GM18870 (cell line): ENCODE measurements around the gene USP4.
A peak's percentile ranks its signal among the peaks of the same experiment; 100 is the strongest.
"Not testable (repeated sequence)": the region's sequence is repeated elsewhere in the genome, so short reads cannot be mapped to it uniquely, and the experiment has no call there.

Source experiments
- ATAC-seq: cut with Tn5 transposase; IDR thresholded peaks from one replicate; pipeline ENCODE4 v1.9.1; 2021; ENCODE audit warnings: moderate library complexity; ENCODE audit not compliant: unreplicated experiment

Gene USP4

DNA sequence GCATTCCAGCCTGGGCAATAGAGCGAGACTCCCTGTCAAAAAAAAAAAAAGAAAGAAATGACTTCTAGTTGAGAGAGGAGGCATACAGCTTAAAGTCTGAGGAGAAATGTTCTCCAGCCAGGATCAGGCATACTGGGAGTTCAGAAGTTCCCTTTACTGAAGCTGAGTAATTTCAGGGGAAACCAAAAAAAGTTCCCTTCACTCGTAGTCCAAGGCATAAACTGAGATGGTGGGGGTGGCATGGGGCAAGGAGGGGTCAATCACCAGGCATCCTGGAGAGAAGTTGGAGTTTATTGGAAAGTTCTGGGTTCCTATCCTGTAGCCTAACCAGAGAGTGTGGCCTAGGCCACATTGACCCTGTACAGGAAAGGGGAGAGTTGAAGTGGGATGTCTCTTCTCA lies 12.4 kb upstream of the USP4 start:
- ATAC-seq, result no peak

DNA sequence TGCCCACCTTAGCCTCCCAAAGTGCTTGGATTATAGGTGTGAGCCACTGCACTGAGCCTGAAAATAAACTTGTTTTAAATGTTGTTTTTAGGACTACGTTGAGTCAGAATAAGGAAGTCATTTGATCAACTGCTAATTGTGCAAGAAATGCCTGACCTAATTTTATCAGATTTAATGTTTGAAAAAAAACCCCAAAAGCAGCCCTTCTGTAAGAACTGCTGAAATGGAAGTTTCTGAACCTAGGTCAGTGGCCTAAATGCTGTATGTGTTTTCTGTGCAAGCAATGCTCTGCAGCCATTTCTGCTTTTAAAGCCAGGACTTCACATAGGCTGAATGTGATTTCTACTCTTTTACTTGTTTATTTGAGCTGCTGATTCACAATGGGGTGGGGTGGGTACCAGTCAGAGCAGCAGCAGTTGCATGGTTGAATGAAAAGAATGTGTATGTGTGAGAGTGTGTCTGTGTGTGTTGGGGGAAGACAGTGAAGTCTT lies 11.7 kb upstream of the USP4 start:
- no peak for ATAC-seq

DNA sequence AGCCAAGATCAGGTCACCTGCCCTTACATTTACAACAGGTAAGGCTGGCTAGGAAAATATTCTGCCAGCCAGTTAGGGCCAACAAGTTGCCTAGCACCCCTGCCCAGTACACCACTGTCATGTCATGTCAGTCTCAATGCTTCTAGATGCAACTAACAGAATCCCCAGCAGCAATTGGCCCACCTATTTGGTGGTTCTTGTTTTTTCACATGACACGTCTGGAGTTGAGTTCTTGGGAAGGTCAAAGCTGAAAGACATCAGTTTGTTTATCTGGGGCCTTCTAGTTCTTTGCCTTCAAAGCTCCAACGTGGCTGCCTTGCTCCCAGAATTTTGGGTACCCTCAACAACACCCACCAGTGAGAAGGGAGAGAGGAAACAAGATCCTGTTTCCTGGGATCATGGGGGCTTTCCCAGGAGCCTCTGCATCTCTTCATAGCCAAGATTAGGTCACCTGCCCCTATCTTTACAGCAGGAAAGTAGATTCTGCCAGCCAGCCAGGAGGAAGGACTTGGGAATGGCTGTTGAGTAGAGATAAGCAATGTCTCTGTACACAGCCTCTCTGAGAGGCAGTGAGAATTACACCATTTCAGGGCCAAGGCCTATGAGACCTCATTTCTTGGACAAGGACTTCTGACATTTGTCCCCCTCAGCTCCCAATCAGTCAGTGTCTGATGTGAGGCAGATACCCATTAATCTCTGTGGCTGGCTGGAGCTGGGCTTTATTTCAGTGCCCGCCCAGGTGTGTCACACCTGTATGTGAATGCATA lies 9.7 kb upstream of the USP4 start:
- ATAC-seq, result no peak

DNA sequence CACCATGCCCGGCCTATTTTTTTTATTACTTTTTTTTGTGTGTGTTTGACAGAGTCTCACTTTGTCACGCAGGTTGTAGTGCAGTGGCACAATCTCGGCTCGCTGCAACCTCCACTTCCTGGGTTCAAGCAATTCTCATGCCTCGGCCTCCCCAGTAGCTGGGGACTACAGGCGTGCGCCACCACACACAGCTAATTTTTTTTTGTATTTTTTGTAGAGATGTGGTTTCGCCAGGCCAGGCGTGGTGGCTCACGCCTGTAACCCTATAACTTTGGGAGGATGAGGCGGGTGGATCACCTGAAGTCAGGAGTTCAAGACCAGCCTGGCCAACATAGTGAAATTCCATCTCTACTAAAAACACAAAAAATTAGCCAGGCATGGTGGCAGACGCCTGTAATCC lies 8.5 kb upstream of the USP4 start:
- ATAC-seq, result not testable (repeated sequence)

DNA sequence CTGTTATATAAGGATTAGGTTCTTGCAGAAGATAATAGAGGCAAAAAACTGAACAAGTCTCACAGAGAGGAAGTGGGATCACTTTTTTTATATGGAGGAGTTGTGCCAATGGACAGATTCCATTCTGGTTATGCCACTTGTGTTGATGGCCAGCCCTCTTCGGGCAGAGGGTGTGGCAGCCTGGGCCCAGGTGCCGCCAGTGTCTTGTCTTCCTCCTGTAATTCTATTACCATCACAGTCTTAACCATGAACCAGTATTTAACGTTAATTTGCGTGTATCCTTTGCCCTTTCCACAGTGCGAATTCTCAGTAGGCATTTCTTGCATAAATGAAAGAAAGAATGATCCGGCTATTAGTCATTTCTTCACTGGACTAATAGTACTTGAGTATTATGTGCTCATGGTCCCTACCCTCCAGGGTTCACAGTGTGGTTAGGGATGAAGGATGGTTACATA lies 7.0 kb upstream of the USP4 start:
- no peak for ATAC-seq

DNA sequence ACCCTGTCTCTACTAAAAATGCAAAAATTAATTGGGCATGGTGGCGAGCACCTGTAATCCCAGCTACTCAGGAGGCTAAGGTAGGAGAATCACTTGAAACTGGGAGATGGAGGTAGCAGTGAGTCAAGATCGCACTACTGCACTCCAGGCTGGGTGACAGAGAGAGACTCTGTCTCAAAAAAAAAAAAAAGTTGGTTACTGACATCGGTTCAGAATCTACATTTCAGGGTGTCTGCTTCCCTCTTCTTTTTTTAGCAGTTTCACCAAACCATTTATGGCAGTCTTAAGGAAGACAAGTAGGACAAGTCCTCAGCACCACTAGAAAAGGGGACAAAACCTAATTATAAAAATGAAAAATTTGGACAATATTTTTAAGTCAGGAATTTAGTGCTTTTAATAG lies 3.3 kb upstream of the USP4 start:
- no peak for ATAC-seq

DNA sequence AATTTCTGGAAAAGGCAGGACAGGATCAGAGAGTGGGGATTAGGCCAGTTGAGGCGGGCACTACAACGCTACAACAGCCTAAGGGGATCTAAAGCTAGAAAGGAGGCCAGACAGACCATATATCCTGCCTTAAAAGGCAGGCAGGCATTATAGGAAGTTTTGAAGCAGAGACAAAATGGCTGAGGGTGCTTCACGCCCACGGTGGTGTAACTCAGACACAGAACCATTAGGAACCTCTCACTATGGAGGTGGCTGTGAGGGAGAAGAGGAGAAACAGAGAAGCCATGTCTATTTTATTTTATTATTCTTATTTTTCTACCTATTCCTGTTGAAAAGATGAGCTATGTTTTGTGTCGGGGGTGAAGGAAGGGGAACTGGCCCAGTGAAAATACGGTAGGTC lies 2.1 kb upstream of the USP4 start:
- no peak for ATAC-seq

DNA sequence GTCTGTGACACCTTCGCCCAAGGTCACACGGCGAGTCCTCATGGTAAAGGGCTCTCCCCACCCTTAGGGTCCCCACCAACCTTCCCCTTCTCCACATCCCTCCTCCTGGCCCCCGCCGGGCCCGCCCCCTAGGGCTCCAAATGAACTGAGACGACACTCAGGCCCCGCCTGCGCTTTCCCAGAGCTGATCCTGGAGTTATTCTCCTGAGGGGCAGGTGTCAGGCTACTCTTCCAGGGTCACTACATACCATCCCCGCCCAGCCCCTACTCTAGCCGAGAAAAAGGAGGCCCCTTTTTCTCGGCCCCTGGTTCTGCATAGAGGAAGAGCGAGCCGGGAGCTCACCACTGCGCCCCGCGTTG lies 292 bp downstream of the USP4 start:
- peak; percentile 3 for ATAC-seq

DNA sequence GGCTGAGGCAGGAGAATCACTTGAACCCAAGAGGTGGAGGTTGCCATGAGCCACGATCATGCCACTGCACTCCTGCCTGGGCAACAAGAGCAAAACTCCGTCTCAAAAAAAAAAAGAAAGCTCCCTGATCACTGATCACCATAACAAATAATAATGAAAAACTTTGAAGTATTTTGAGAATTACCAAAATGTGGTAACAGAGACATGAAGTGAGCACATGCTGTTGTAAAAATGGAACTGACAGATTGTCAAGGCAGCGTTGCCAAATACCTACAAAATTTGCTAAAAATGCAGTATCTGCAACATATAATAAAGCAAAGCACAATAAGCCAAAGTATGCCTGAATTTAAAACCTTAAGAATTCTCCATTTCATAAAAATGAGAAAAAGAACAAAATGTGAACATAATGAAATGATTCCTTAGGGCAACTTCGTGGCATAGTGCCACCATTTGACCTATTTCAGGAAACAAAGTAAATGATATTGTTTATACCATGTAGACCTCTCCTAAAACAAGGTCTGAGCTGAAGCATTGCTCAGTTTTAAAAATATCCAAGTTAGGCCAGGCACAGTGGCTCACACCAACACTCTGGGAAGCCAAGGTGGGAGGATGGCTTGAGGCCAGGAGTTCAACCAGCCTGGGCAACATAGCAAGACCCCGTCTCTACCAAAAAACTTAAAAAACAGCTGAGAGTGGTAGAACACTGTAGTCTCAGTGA lies 5.8 kb downstream of the USP4 start:
- ATAC-seq, result no peak

DNA sequence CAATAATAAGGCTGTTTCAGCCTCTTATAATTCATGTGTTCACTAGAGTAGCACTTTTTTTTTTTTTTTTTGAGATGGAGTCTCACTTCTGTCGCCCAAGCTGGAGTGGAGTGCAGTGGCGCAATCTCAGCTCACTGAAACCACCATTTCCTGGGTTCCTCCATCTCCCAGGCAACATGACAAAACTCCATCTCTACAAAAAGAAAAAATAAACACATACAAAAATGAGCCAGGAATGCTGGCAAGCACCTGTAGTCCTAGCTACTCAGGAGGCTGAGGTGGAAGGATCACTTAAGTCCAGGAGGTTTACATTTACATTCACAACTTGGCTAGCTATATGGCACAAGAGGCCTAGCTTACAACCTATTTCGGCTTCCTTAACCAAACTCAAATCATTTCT lies 6.8 kb downstream of the USP4 start:
- ATAC-seq, result no peak

DNA sequence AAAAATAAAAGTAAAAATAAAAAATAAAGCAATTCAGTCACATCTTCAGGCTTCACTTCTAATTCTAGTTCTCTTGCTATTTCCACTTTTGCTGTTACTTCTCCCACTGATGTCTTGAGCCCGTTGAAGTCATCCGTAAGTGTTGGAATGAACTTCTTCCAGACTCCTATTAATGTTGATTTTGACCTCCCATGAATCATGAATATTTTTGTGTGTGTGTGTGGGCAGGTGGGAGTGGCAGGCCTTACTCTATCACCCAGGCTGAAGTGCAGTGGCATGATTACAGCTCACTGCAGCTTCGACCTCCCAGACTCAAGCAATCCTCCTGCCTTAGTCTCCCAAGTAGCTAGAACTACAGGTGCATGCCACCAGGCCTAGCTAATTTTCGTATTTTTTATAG lies 10.7 kb downstream of the USP4 start:
- no peak for ATAC-seq

DNA sequence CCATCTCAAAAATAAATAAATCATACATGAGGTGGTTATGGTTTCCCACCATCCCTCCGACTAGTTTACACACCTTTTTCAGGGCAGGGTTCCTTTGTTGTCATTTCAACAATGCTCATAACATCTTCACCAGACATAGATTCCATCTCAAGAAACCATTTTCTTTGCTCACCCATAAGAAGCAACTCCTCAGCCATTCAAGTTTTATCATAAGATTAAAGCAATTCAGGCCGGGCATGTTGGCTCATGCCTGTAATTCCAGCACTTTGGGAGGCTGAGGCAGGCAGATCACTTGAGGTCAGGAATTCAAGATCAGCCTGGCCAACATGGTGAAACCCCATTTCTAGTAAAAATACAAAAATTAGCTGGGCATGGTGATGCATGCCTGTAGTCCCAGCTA lies 11.5 kb downstream of the USP4 start:
- not testable (repeated sequence) for ATAC-seq

DNA sequence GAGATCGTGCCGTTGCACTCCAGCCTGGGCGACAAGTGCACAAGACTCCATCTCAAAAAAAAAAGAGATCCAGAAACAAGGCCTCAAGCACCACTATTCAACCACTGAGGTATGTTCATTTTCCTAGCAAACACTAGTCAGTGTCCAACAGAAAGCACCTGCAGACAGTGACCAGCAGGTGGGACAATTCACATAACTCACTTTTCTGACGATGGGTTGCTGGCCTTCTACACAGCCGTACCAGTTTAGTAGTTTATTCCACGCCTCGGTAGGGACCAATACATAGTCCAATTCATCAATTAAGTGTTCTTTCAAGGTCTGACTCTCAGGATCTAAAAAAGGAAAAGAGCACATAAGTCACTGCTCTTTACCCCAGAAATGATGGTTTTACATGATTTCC lies 12.4 kb downstream of the USP4 start:
- ATAC-seq, result no peak

DNA sequence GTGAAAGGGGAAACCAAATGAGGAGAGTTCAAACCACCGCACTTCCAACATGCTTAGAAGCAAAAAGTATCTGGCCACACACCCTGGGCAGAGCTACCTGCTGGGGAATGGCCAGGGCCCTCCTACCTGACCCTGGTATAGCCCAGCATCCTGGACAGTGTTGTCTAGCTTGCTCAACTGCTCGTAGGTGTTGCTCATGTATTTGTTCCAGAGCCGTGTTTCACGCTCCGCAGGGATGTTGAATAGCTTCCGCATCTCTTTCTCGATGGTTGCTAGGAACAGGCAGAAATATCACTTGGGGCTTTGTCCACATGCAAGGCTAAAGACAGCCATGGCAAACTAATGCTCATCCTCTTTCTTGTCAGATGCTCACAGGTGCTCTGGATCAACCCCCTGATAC lies 15.1 kb downstream of the USP4 start:
- no peak for ATAC-seq

DNA sequence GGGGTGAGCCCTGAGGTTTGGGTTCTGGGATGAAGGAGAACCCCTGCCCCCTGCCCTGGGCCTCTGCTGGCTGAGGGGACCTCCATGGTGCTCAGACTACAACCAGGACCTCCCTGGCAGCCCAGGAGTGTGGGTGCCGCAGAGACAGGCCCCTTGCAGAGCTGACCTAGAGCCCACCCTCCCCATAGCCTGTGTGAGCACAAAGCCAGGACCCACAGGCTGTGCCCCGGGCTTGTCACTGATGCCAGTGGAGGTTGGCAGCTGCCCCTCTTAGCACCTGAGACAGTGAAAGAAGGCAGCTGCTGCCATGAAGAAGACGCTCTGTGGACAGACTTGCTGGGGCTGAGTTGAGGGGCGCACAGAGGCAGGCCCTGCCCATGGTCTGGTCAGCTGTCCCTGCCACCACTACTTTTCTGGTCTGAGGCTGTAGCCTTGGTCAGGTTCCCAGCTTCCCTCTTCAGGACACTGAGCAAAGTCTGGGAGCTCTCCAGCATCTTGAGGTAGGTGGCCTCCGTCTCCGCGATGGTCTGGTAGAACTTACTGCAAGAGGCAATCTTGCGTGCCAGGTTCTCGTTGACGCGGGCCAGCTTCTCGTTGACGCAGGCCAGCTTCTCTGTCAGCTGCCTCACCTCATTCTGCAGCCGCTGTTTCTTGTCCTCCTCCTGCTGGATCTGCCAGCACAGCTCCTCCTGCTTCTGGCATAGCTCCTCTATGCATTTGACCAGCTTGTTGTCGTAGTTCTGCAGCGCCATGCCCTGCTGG lies 23.0 kb downstream of the USP4 start:
- ATAC-seq, result no peak

DNA sequence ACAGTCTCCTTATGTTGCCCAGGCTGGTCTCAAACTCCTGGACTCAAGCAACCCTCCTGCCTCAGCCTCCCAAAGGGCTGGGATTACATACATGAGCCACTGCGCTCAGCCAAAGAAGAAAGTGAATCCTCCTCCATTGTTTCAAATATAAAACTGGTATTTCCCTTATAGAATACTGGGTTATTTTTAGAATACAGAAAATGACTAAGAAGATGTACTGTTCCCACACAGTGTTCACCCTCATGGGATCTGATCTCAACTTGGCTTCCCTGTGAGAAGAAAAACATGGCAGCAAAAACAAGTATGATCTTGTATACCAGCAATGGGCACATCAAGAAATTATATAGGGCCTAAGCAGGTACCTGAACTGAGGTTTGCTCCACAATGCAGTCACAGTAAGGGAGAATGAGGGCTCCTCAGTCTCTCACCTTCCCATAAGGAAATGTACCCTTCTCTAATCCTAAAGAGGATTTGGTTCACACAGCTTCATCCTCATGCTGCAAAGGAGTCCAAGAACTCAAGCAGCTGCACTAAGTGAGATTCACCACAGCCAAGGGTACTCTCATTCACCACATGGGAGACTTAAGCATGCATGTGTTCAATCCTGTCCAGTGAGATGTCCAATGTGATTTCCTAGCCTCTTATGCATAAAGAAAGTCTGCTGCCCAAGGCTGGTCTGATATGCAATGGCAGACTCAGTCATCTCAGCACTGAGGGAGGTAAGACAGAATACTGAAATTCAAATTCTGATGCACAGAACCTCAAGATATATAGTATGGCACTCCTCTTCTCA lies 25.8 kb downstream of the USP4 start:
- ATAC-seq, result no peak

DNA sequence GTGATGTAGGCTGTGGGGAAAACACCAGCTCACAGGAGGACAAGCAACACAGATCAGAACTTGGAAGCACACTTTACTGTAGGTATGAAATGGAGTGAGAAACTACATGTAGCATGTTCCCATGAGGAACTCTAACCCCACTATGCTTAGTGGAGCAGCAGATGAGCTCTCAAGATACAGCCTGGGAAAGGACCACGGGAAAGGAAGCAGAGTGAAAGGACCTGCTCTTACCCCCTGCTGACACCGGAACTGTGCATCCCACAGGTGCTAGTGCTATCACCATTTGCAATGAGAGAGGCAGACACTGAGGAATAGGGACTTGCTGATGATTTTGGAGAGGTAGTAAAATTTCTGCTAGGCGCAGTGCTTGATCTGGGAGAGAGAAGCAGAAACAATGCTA lies 28.6 kb downstream of the USP4 start:
- ATAC-seq, result no peak

DNA sequence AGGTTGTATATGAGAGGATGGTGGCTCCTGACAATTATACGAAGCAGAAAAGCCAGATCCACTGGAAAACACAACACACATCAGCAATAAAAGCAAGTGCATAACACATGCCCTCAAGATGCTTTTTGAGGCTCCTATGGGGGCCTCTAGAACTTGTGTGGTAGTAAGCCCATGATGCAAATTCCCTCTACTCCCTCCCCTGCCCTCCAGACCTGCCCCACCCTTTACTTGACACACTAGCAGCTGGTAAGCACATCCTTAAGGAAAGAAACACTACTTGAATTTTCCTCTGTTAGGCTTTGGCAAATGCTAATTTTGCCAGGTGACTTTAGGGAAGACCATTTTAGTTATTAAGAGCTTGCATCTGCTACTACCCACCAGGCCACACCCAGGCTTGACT lies 29.2 kb downstream of the USP4 start:
- ATAC-seq, result no peak

DNA sequence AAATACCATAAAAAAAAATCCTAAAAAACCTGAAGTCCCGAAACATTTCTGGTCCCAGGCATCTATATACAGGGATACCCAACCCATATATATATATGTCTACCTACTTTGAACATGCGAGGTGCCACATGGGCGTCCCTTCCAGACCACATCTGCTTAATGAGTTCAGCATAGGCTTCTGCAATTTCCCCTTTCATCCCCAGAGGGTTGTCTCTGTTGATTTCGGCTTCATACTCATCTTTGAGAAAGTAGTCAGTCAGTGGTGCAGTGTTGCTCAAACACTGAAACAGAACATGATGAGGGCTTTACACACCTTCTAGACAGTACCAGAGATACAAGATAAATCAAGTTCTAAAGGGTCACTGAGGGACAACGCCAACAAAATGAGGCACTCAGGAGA lies 34.2 kb downstream of the USP4 start:
- no peak for ATAC-seq

DNA sequence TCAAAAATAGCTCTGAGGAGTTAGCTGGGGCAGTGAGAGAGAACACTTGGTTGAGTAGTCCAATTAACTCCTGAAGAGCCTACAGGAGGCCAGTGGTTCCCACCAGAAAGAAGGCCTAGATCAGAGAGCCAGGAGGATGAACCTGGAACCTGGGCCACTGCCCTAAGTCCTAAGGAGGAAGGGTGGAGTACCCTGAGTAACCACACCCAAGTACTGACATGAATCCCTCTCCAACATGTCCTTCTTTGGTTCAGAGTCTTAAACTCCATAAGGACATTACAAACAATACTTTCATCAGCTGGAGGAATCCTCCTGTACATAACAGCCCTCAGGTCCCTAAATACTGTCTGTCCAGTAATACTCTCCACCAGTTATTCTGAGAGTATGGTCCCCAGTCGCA lies 37.2 kb downstream of the USP4 start:
- ATAC-seq, result no peak

DNA sequence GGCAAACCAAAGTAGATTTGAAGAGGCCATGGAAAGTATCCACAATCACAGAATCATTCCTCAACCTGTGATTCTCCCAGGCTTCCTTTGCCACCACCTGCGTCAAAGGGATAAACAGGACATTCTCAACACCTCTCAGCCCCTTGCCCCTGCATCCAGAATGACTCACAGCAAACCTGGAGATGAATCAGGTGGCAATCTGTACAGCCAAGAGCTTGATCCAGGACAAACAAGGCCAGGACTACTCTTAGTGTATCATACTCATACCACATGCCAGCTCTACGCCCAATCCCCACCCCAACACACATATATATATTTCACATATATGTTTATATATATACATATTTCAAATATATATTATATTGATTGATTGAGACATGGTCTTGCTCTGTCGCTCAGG lies 39.3 kb downstream of the USP4 start:
- ATAC-seq, result no peak
